NCI-H1694 treated with DMSO at 0.1 percent for 48 hours (cell line): Measurements from ENCODE around the gene PICK1.

Source experiments
- DNase-seq: peaks from one replicate; lab custom pipeline; 2025; lab: John Stamatoyannopoulos, UW

Gene PICK1

DNA sequence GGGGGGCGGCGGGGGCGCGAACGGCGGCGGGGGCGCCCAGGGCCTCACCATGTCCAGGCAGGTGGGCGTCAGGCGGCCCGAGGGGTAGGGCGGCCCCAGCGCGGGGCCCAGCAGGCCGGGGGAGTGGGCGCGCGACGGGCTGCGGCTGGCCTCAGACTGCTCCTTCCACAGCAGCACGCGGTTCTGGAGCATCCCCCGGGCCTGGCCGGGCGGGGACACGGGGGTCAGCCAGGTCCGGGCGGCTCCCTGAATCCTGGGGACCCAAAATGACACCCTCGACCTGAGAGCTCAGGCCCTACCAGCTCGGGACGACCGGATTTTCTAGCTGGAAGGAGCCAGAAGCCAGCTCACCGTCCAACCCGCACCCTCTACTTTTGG, 32.3 kb downstream of the PICK1 start:
- DNase-seq, result no peak

DNA sequence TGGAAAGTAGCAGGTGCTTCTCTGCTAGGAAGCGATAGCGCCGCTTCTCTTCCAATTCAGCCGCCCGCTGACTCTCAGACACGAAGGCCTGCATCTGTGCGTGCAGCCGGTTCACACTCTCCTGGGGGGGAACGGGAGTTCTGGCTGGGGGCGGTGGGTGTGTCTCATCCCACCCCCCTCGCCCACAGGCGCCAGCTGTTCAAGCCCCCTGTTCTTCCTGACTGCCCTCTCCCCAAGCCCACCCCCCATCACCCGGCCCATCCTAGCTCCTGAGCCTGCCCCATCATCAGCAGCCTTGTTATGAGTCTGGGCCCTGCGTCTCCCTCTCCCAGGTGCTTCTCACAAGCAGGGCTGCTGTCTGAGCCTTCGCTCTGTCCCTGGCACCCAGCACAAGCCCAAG, 39.9 kb downstream of the PICK1 start:
- DNase-seq, result no peak

DNA sequence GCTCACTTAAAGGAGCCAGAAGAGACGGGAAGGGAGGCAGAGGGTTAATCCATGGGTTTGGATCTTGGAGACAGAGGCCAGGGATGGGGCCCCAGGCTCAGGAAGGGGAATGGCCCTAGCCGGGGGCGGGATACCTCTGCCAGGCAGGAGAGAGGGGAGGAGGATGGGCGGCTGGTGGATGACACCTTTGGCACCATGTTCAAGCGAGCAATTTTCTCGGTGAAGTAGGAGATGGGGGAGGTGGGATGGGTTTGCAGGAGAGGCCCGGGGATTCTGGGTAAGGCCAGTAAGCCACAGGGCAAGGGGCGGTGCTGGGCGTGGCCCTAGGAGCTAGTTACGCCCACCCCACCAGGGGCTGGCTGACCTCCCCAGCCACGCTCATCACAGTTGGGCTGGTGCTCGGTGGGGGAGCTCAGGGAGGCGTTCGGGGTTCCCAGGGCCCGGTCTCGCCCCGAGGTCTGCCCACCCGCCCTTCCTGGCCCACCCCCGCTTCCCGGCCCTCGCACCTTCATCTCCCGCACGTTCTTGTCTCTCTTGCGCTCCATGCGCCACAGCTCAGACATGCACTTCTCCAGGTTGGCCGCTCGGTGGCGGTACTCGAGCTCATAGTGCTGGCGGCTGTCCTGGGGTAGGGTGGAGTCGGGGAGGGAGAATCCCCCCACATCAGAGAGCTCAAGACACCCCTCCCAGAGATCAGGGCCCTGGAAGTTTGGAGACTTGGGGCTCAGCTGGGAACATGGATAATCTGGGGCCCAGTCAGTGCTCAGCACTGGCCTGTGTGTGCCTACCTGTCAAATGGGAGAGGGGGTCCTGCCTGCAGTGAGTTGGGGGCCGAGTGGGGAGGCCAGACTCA, 40.6 kb downstream of the PICK1 start:
- no peak for DNase-seq

DNA sequence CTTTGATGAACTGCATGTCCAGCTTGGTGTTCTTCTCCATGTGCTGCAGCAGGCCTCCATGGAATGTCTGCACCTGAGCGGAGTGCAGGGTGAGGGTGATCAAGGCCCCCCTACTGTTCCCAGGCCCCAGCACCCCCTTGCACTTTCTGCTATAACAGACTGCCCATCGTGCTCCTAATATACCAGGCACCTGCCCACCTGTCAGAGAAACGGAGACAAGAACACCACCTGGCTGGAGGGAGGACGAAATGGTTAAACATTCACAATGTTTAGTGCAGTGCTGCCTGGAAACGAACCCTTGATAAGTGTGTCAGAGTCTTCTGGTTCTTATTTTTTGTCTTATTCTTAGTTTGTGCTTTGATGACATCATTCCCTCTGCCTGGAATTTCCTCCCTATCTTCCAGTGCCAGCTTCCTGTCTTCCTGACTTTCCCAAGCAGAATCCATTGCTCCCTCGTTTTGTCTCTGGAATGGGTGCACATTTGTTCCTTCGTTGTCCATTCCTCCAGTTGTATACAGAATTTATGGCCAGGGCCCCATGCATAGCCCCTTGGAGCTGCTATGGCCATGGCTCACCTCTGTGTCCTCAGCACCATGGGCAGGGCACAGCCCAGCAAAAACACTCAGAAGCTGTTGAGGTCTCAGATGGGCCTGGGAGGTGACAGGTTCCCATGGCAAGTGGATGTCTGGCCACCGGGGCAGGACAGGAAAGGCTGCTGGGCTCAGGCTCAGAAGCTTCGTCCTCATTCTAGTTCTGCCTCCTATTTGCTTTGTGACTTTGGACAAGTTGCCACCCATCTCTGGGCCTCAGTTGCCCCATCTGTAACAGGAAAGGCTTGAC, 41.4 kb downstream of the PICK1 start:
- no peak for DNase-seq

DNA sequence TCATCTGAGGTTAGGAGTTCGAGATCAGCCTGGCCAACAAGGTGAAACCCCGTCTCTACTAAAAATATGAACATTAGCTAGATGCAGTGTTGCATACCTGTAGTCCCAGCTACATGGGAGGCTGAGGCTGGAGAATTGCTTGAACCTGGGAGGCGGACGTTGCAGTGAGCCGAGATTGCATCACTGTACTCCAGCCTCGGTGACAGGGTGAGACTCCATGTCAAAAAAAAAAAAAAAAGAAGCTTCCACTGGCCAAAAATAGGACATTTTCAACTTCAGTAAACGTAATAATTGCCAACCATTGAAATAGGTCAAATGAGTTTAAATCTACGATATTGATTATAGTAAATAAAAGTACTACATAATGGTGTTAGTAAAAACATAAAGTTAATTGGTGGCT, 46.4 kb downstream of the PICK1 start:
- no peak for DNase-seq

DNA sequence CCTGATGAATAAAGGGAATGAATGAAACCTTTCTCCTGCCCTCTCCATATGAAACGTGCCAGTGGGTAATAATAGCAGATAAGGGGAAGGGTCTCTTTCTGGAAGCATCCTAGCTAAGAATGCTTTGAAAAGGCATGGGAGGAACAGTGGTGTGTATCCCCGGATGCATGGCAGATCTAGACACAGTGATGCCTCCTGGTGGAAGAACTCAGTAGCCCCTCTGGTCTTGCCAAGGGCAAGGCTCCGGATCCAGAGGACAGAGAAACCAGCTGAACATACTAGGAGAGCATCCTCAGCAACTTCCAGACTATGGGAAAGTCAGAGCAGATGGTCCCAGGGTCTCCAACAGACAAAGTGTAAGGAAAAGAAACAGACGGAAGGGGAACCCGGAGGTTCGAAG, 46.9 kb downstream of the PICK1 start:
- DNase-seq, result peak; percentile 32

DNA sequence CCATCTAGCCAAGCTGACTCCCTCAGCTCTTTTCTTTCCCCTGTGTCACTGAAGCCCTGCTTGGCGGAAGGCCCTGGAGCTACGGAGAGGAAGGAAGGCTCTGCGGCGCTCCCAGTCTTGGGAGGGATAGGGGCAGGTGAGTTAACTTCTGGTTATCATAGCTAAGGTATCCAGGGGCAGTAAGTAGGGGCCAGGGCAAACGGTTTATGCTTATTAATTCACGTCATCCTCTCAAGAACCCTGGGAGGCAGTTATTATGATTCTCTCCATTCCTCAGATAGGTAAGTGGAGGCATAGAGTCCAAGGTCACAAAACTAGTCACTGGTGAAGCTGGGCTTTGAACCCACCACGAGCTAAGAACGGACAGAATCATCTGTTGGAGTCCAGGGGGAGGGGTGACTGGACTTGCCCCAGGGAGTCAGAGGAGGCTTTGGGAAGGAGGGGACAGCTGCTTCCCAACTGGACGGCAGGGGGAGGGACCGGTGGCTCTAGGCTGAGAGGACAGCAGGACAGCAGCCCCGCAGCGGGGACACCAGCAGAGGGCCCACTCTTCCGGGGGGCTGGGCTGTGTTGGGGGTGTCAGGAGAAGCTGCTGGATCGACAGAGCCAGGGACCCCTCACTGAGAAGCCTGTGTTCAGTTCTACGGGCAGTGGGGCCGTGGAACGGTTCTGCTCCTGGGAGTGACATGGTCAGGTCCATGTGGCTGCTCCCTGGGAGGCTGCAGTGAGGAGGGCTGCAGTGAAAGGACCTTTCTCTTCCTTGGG, 49.8 kb downstream of the PICK1 start:
- no peak for DNase-seq

DNA sequence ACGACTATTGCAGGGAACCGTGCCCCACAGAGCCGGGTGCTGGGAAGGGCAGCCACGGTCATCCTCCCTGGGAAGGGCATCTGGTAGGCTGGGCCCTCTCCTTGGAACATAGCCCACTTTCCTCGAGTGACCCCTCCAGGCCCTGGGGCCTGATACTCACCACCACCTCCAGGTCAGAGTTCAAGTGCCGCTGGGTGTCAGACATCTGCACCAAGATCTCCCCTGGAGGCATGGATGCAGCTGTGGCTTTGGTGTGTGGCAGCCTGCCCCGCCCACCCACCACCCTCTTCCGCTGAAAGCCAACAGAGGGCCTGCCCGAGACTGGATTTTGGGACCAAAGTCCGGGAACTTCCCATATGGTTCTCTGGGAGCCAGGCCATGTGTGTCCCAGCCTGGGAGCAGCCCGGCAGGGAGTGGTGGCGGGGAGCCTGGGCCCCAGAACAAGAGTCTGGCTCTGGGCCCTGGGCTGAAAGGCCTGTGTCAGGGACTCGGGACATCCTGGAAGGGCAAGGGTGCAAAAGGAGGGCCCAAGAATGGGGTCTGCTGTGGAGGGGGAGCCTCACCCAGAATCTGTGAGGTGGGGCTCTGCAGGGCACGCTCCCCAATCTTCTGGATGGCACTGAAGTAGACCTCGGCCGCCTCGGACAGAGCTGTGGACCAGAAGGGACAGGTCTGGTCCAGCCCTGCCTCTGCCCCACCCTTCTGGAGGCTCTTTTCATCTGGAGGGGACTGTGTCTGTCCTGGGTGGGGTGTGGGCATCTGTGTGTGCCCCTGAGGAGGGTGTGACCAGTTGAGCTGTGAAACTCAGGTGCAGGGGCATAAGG, 50.7 kb downstream of the PICK1 start:
- DNase-seq, result no peak

DNA sequence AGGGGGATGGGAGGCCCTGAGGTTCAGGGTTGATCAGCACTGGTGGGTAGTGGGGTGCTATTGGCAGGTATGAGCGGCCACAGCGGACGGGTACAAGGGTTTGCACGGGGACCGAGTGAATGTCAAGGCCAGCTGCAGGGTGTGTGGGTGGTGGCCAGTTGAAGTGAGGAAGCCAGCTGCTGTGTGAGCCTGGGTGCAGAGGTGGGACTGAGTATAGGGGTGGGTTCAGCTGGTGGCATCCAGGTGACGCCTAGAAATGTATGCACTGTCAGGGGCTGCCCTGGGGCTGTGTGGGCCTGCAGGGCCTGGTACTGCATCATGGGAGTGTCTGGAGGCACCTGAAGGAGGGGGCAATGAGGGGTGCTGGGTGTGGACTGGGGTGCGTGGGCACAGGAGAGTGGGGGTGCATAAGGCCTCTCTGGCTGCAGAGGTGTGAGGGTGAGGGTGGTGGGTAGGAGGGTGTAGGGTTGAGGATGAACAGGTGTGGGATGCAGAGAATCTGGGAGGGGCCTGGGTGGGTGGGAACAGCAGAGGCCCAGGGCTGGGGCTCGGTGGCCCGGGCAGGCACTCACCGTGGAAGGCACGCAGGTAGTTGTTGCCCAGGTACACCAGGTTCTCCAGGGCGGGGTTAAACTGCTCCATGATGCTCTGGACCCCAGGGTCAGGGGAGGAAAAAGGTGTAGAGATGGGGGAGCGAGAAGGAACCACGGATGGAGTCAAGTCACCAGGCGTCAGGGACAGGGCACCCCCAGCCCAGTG, 51.5 kb downstream of the PICK1 start:
- no peak for DNase-seq

DNA sequence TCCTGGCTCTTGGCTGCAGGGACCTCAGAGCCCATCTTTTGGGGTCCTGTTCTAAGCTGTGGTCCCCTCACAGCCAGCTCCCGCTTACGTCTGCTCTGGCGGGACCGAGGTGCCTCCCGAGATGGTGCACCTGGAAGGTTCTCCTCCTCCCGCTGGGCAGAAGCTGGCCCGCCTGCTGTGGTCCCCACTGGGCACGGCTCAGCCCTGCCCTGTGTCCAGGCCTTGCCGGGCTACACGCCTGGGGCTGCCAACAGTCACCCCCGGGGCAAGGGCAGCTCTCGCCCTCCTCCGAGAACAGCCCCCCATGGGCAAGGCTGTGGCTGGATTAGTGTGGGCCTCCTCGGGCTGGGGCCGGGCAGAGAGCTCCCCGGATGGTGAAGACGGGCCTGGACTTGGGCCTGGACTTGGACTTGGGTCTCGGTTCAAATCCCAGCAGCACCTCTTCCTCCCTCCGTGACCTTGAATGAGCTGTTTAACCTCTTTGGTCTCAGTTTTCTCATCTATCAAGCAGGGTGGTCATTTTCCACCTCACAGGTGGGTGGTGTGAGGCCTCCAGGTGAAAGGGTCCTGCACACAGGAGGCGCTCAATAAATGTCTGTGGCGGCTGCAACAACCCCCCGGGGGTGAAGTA, 52.3 kb downstream of the PICK1 start:
- DNase-seq, result no peak

DNA sequence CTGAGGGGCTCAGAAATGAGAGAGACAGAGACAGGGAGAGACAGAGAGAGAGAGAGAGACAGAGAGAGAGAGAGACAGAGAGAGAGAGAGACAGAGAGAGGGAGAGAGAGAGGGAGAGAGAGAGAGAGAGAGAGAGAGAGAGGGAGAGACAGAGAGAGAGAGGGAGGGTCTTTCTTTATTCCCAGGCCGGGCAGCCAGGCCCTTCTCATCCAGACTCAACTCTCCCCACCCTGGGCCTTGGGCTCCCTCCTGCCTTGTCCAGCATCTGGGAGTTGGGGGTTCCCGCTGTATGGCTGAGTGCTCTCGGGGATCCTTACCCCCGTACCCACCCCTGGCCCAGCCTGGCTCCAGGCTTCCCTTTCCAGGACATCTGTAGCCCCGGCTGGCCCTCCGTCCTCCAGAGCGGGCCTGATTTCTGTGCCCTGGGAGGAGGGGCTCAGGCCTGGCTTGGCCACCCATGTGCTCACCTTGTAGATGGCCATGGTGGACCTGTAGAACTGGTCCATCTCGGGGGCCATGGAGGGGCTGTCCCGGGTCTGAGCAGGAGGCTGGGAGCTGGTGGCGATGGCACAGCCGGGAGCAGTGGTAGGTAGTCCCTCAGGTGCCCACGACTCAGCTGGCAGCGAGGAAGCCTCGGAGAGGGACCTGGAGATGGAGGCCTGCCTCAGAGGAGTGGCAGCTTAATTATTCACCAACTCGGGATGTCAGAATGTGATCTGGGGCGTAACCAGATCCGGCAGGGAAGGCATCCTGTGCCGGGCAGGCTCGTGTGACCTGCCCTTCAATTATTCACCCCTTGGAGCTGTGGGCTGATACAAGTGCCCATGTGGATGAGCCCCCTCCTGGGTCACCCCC, 53.0 kb downstream of the PICK1 start, which contains the start of gene BAIAP2L2:
Gene BAIAP2L2 (minus strand): TSS at position 677 of the 855 bp plus-strand sequence. CDS start 159 bp downstream, at position 518.
- DNase-seq, result no peak

DNA sequence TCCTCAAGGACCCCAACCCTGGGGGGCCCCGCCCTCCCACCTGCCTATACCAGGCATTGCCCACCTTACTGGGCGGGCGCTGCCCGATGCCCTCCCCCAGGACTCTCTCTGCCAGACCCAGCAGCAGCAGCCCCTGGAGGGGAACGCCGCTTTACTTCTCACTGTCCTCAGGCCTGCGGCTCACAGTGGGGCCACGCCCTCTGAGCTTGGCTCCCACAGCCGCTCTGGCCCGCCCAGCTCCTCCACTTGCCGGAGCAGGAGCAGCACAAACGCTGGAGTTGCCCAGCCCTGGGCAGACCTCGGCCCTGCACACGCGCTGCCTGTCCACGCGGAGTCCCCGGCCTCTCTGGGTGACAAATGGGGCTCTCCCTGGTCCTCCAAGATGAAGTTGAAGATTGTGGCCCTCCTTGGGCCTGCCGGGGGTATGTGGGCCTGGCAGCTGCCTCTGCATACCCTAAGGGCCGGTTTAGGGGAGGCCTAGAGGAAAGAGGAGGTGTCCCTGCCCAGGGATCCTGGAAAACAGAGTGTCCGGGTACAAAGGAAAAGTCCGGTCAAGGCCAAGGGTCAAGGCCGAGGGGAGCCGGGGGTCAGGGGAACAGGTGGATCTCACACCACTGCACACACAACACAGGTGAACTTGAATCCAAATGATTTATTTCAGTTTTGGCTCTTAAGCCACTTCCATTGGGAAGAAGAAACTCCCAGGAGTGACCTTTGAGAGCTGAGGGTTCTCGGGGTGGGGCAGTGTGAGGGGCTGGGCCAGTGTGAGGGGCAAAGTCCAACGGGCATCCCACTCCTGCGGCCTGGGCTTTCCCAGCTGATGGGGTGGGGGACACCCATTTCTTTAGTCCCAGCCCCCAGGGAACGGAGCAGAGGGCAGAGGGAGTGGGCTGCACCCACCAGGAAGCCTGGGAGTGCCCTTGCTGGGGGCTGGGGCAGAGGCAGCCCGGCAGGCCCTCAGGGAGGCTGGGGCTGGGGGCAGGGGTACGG, 54.0 kb downstream of the PICK1 start:
- DNase-seq, result no peak

DNA sequence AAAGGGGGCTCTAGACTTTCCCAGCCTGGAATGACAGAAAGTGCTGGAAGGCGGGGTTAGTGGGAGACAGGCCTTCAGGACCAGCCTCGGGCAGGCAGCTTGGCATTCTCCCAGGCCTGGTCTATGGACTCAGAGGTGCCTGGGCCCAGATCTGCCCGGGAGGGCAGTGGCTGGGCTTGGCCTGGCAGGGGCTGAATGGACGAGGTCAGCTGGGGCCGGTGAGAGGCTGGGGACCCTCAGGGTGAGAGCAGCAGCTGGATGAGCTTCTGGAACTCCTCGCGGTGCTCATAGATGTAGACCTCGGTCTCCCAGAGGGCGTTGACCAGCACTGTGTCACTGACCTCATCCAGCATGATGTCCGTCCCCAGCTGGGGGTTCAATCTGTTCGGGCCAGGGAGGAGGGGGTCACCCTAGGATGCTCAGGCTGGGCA, 54.7 kb downstream of the PICK1 start:
- DNase-seq, result no peak

DNA sequence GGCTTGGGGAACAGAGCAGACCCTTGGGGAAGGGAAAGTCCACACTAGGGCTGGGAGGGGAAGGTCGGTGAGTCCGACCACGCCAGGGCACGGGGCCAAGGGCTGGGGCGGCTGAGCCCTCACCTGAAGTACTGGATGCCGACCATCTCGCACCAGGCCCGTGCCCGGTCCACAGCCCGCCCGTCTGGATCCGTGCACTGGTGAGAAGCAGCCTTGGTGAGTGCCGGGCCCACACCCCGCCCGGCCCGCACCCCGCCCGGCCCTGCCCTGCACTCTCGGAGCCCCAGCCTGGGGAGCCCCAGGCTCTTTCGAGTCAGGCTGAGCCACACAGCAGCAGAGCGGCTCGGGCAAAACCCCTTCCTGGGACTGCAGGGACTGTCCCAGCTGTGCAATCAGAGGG, 55.2 kb downstream of the PICK1 start:
- no peak for DNase-seq

DNA sequence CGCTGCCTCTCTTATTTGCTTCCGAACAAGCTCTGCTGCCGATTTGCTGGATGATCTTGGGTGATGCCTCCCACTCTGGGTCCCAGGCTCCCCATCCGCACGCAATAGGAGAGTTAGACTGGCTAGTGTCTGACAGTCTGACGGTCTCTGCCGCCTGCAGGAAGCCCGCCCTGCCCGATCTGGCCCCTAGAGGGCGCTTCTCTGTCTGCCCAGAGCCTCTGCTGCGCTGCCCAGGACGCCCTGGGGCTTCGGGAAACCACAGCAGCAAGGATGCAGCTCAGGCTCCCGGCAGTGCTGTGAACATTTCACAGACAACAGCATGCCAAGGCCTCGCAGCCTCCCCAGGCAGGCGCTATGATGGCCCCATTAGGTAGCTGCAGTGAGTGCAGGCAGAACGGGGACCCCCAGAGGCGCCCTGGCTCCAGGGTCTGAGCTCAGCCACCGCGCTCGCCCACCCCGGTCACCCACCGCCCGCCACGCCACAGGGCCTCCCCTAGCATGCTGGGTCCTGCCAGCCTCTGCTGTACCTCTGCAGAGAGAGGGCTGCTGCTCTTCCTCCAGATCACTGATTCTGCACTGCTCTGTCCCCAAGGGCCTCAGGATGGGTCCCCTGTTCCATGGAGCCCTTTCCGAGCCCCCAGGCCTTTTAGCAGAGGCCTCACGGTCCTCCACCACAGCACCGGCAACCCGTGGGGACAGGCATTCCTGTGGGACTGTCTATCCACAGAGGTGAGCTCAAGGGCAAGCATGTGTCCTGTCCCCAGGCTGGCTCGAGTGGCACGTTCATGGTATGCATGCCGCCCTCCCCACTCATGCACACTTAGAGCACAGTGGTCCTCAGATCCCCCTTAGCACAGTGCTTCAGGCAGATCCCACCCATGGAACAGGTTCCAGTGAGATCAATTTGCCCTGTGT, 57.5 kb downstream of the PICK1 start:
- DNase-seq, result peak; percentile 78

DNA sequence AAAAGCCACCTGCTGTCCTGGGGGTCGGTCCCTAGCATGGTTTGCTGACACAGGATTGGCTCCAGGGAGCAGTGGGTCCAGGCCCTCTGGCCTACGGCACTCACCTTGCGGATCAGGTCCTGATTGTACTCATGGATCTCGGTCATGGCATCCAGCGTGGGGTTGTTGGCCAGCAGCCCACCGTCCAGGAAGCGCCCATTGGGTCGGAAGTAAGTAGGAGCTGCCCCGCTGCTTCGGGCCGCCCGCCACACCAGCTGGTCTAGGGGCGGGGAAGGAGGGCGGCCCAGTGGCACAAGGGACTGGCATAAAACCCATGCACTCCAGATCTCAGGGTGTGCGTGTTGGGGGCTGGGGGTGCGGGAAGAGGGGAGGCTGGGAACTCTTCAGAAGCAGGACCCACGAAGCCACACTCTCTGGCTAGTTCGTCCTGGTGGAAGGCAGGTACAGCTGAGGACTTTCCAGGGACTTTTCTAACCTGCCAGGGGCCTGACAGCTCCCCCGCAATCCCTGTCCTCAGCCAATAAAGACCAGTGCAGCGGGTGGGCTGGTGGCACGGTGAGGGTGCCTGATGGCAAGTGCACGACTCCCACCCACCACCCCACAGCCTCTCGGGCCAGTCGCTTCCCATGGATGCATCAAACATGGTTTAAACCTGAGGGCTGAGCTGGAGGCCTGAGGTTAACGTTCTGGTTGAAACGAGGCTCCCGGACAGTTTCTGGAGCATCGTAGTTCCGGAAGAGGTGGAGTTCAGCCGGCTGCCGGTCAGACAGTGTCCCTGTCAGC, 58.4 kb downstream of the PICK1 start:
- DNase-seq, result no peak
